HCT116 (cell line): ENCODE measurements around the gene C1orf159. TPM values are rescaled to one million over a fixed set of nuclear protein-coding genes. Genes with fewer than 3 reads are reported as not detected.
A peak's percentile ranks its signal among the peaks of the same experiment; 100 is the strongest.

Experiments used
- ATAC-seq: fragments of 200-7000 bp; cut with Tn5 transposase; 2 replicates; pipeline ENCODE4 v1.9.1; 2020; ENCODE audit warnings: mild to moderate bottlenecking, moderate library complexity
- BruUV-seq: library from RNA; stranded (reverse); fragments of 400-500 nt; replicated peaks from 2 replicates; lab custom pipeline; 2021; lab: Mats Ljungman, UMichigan
- CTCF ChIA-PET: fragments of 300-600 bp; sonication (Branson Sonifier 250); formaldehyde crosslinking; loops from one replicate; lab custom pipeline; 2021; ENCODE audit warnings: antibody characterized with exemption; lab: Charles Lee
- POLR2A ChIA-PET: fragments of 300-600, 350-600 bp; sonication (Branson Sonifier 250); formaldehyde crosslinking; loops from one replicate; lab custom pipeline; 2021; ENCODE audit warnings: antibody characterized with exemption; lab: Charles Lee
- RAD21 ChIA-PET, 2 experiments: fragments of 300-600 bp; sonication (Branson Sonifier 250); formaldehyde crosslinking; loops; one replicate each; lab custom pipeline; 2023; ENCODE audit warnings: low total read pairs in 2 of 2; ENCODE audit not compliant: uncharacterized antibody in 2 of 2, unreplicated experiment in 2 of 2, low non-redundant PET in 1 of 2; lab: Charles Lee
- DNase-seq: peaks from one replicate; pipeline ENCODE4 v3.0.0-alpha.2; 2010; ENCODE audit warnings: low read depth, low spot score
- H2AFZ ChIP-seq: fragments of 200-600 bp; shearing (Covaris generic), sonication (generic); 2 replicates; pipeline ENCODE4 v1.6.1; 2017; ENCODE audit warnings: low read depth, mixed run types, mixed read lengths, antibody characterized with exemption, low read length; ENCODE audit not compliant: poor library complexity, severe bottlenecking
- H3K27ac ChIP-seq: 2 replicates; pipeline ENCODE4 v1.5.1; 2012; ENCODE audit warnings: low read depth, low read length
- H3K27me3 ChIP-seq: fragments of 200-600 bp; sonication (generic); 2 replicates; pipeline ENCODE4 v1.6.1; 2016; ENCODE audit warnings: mixed run types, low read length, mixed read lengths; ENCODE audit not compliant: insufficient read depth
- H3K36me3 ChIP-seq, 2 experiments: fragments of 200-500 bp in 1 of 2; fragments of 200-600 bp in 1 of 2; sonication (Bioruptor generic) in 1 of 2; sonication (generic) in 1 of 2; 2 replicates each; pipeline versions ENCODE4 v1.5.1 to v1.6.1; 2014 to 2016; ENCODE audit warnings: low read length in 2 of 2, inconsistent platforms in 1 of 2, mixed read lengths in 1 of 2, mixed run types in 1 of 2; ENCODE audit not compliant: insufficient read depth in 2 of 2, control insufficient read depth in 1 of 2
- H3K4me1 ChIP-seq, 2 experiments: fragments of 200-600 bp in 1 of 2; sonication (generic) in 1 of 2; 2 replicates each; pipeline versions ENCODE4 v1.5.1 to v1.6.1; 2012 to 2017; ENCODE audit warnings: low read length in 2 of 2, inconsistent platforms in 1 of 2, mild to moderate bottlenecking in 1 of 2, mixed read lengths in 1 of 2, mixed run types in 1 of 2, moderate library complexity in 1 of 2; ENCODE audit not compliant: insufficient read depth in 2 of 2, control insufficient read depth in 1 of 2
- H3K4me2 ChIP-seq: fragments of 200-600 bp; sonication (generic); 2 replicates; pipeline ENCODE4 v1.6.1; 2017; ENCODE audit warnings: mixed run types, low read length, mixed read lengths
- H3K4me3 ChIP-seq, 2 experiments: fragments of 200-600 bp in 1 of 2; sonication (generic) in 1 of 2; replicated peaks in 1 of 2; 2 replicates each; pipeline ENCODE4 v1.5.1; 2011 to 2016; ENCODE audit warnings: low read length in 2 of 2, control low read depth in 1 of 2, low read depth in 1 of 2, mild to moderate bottlenecking in 1 of 2, mixed read lengths in 1 of 2, mixed run types in 1 of 2
- H3K79me2 ChIP-seq: fragments of 200-600 bp; sonication (generic); 2 replicates; pipeline ENCODE4 v1.6.1; 2017; ENCODE audit warnings: mild to moderate bottlenecking, mixed run types, low read length, moderate library complexity, mixed read lengths; ENCODE audit not compliant: insufficient read depth
- H3K9ac ChIP-seq: fragments of 200-600 bp; sonication (generic); 2 replicates; pipeline ENCODE4 v1.6.1; 2016; ENCODE audit warnings: low read length, mixed read lengths
- H3K9me2 ChIP-seq: fragments of 200-600 bp; sonication (generic), shearing (Covaris generic); 2 replicates; pipeline ENCODE4 v1.6.1; 2017; ENCODE audit warnings: mixed run types, mild to moderate bottlenecking, moderate library complexity; ENCODE audit not compliant: insufficient read depth
- H3K9me3 ChIP-seq, 2 experiments: fragments of 200-500 bp in 1 of 2; fragments of 200-600 bp in 1 of 2; sonication (Bioruptor generic) in 1 of 2; sonication (generic) in 1 of 2; 2 replicates each; pipeline ENCODE4 v1.6.1; 2014 to 2017; ENCODE audit warnings: low read length in 2 of 2, mixed read lengths in 2 of 2, inconsistent platforms in 1 of 2, low read depth in 1 of 2, mild to moderate bottlenecking in 1 of 2, mixed run types in 1 of 2, moderate library complexity in 1 of 2; ENCODE audit not compliant: control insufficient read depth in 1 of 2, insufficient read depth in 1 of 2
- H4K20me1 ChIP-seq: fragments of 200-600 bp; sonication (generic), shearing (Covaris generic); 2 replicates; pipeline ENCODE4 v1.6.1; 2017; ENCODE audit warnings: mixed run types, mild to moderate bottlenecking, moderate library complexity; ENCODE audit not compliant: insufficient read depth
- ATF3 ChIP-seq: IDR thresholded peaks from 2 replicates; pipeline ENCODE4 v1.6.1; 2012
- CTCF ChIP-seq, 3 experiments: fragments of 200-600 bp in 1 of 3; sonication (generic) in 1 of 3; IDR thresholded peaks in 2 of 3; conservative IDR thresholded peaks in 1 of 3; 2 replicates each; pipeline ENCODE4 v1.5.1; 2012 to 2017; ENCODE audit warnings: low read depth in 2 of 3, low read length in 2 of 3, antibody characterized with exemption in 1 of 3, borderline replicate concordance in 1 of 3, control low read depth in 1 of 3, mild to moderate bottlenecking in 1 of 3, mixed read lengths in 1 of 3, mixed run types in 1 of 3, moderate library complexity in 1 of 3; ENCODE audit not compliant: insufficient read depth in 1 of 3
- EGR1 ChIP-seq: IDR thresholded peaks from 2 replicates; pipeline ENCODE4 v1.6.1; 2012; ENCODE audit warnings: low read depth
- EZH2 ChIP-seq: fragments of 200-600 bp; sonication (generic); IDR thresholded peaks from 2 replicates; pipeline ENCODE4 v1.6.1; 2017; ENCODE audit warnings: antibody characterized with exemption, mixed run types
- POLR2A ChIP-seq: IDR thresholded peaks from 2 replicates; pipeline ENCODE4 v1.7.0; 2011; ENCODE audit warnings: borderline replicate concordance; ENCODE audit not compliant: insufficient read depth, insufficient read length; ENCODE audit errors: extremely low read depth
- POLR2AphosphoS5 ChIP-seq: IDR thresholded peaks from 2 replicates; pipeline ENCODE4 v1.6.1; 2011; ENCODE audit warnings: mild to moderate bottlenecking, low read depth, low read length, moderate library complexity
- RAD21 ChIP-seq: IDR thresholded peaks from 2 replicates; pipeline ENCODE4 v1.6.1; 2012; ENCODE audit warnings: low read depth, mild to moderate bottlenecking
- SIN3A ChIP-seq: IDR thresholded peaks from 2 replicates; pipeline ENCODE4 v1.6.1; 2012; ENCODE audit warnings: low read depth
- SRF ChIP-seq: IDR thresholded peaks from 2 replicates; pipeline ENCODE4 v1.6.1; 2012; ENCODE audit warnings: low read depth
- TCF7L2 ChIP-seq: IDR thresholded peaks from 2 replicates; pipeline ENCODE4 v1.7.0; 2011; ENCODE audit warnings: borderline replicate concordance, inconsistent platforms; ENCODE audit not compliant: insufficient read depth, insufficient read length; ENCODE audit errors: extremely low read depth
- YY1 ChIP-seq: IDR thresholded peaks from 2 replicates; pipeline ENCODE4 v1.6.1; 2011; ENCODE audit warnings: low read length, low read depth, moderate library complexity, mild to moderate bottlenecking; ENCODE audit not compliant: insufficient replicate concordance; ENCODE audit errors: extremely low read depth
- ZBTB33 ChIP-seq: IDR thresholded peaks from 2 replicates; pipeline ENCODE4 v1.6.1; 2011; ENCODE audit warnings: mild to moderate bottlenecking, low read length, moderate library complexity; ENCODE audit not compliant: insufficient replicate concordance; ENCODE audit errors: extremely low read depth
- ZFX ChIP-seq: fragments of 450-650 bp; IDR thresholded peaks from 2 replicates; pipeline ENCODE4 v1.6.1; 2017
- intact Hi-C: fragments of 100-400 bp; cut with micrococcal nuclease; formaldehyde crosslinking; loops from 2 replicates; pipeline ENCODE4 v1.10.0; 2022
- total RNA-seq: library from RNA; stranded (reverse); gene quantifications from one replicate; pipeline ENCODE4 v1.2.1, GENCODE V29; 2021; ENCODE audit not compliant: unreplicated experiment

C1orf159 gene
- total RNA-seq, 1 experiment from 2014 or later, result 22.7 TPM

- Histone ChIP-seq H3K36me3 (no peaks in the 10 kb centered on the region), H3K79me2 (peaks cover 3% of the 10 kb centered on the region; the same call in 1 of the 2 replicates), H3K27ac (peak overlapping the region; percentile 79), H3K27me3 (no peaks in the 10 kb centered on the region), H4K20me1 (no peaks in the 10 kb centered on the region), H3K9ac (peak overlapping the region; percentile 72), H3K4me3 (peak overlapping the region; percentile 50 to 64), H3K4me1 (peaks cover 36 to 64% of the 10 kb centered on the region in 2 experiments), H2AFZ (no peak overlapping the region), H3K9me3 (no peaks in the 10 kb centered on the region), H3K4me2 (peak overlapping the region; percentile 90), H3K9me2 (no peaks in the 10 kb centered on the region)
- BruUV-seq, result no TSS peak
- ChIA-PET POLR2A (interaction anchor here (0.7 to 1.0 kb wide), 2 partner anchors 50 to 372 kb away, joined by 3 to 7 read pairs; partner anchors contain the start of gene AGRN), RAD21 (no interaction called here), CTCF (interaction anchor here (0.7 kb wide), 1 partner anchor 158 kb away, joined by 4 read pairs; no protein-coding TSS in a partner anchor)
- intact Hi-C loops, result loop anchor here (5.0 kb wide), 1 partner anchor 67 kb away; the partner anchor contains the start of gene HES4
- ATAC-seq (peak; percentile 61), DNase-seq (peak; percentile 65)
- TF ChIP-seq POLR2AphosphoS5 (peak; percentile 55; the same call in 1 of the 2 replicates), SRF (no peak), ATF3 (no peak), ZFX (no peak)
Observed at GRCh38 chr1:1069056-1069710, 46.7 kb downstream of the C1orf159 start.

- no peaks in the 10 kb centered on the region for H3K27me3 ChIP-seq
- no peak overlapping the region for H2AFZ ChIP-seq
- H4K20me1 ChIP-seq, result no peaks in the 10 kb centered on the region
- H3K4me3 ChIP-seq, result peak overlapping the region; percentile 50 to 64
- H3K9me2 ChIP-seq, result no peaks in the 10 kb centered on the region
- intact Hi-C loops, result loop anchor here (5.0 kb wide), 1 partner anchor 66 kb away; the partner anchor contains the start of gene HES4
- BruUV-seq, result no TSS peak
- RAD21 ChIA-PET, result no interaction called here
- H3K79me2 ChIP-seq, result peaks cover 3% of the 10 kb centered on the region; the same call in 1 of the 2 replicates
- H3K36me3 ChIP-seq, result no peaks in the 10 kb centered on the region
- ATAC-seq (peak; percentile 64), DNase-seq (no peak)
- POLR2A ChIA-PET, result interaction anchor here (1.0 kb wide), 1 partner anchor 49 kb away, joined by 3 read pairs; the partner anchor contains the start of gene AGRN
- CTCF ChIA-PET, result no interaction called here
- peaks cover 34 to 64% of the 10 kb centered on the region in 2 experiments for H3K4me1 ChIP-seq
- peak overlapping the region; percentile 62; the same call in 1 of the 2 replicates for H3K27ac ChIP-seq
- H3K9me3 ChIP-seq, result no peaks in the 10 kb centered on the region
- peak overlapping the region; percentile 46; the same call in 1 of the 2 replicates for H3K9ac ChIP-seq
- peak overlapping the region; percentile 90 for H3K4me2 ChIP-seq
- no peak for TF ChIP-seq TCF7L2
- no peak for TF ChIP-seq ZFX
- TF ChIP-seq SRF, result no peak
- no peak for TF ChIP-seq RAD21
- TF ChIP-seq CTCF (IDR thresholded peaks at IDR 0.05 in 2 of 3, conservative IDR thresholded peaks at IDR 0.05 in 1 of 3; ENCODE audit: borderline replicate concordance in 1 of 3, insufficient read depth in 1 of 3, low read depth in 2 of 3, low read length in 2 of 3), result no peak
- no peak for TF ChIP-seq EZH2
- TF ChIP-seq POLR2A, result no peak
- TF ChIP-seq POLR2AphosphoS5, result no peak
- no peak for TF ChIP-seq SIN3A
- no peak for TF ChIP-seq YY1
- TF ChIP-seq EGR1, result no peak
- no peak for TF ChIP-seq ZBTB33
Observed at GRCh38 chr1:1068517-1069055, 47.3 kb downstream of the C1orf159 start.
